ENCODE results near the gene DDX42. TPM values are rescaled to one million over a fixed set of nuclear protein-coding genes. Genes with fewer than 3 reads are reported as not detected.

Gene DDX42
- total RNA-seq, 1 experiment from 2014 or later, result 174 TPM

GRCh38 chr17:63741408-63742173 lies 32.4 kb upstream of the DDX42 start, which contains the start of gene STRADA (continued):
- TF ChIP-seq REST (IDR thresholded peaks at IDR 0.05; ENCODE audit: low read depth) (no peak), ELF1 (IDR thresholded peaks at IDR 0.05; ENCODE audit: borderline replicate concordance, low read depth) (peak; percentile 71), CBX3 (IDR thresholded peaks at IDR 0.05; ENCODE audit: low read depth) (no peak; the same call in 1 of the 2 replicates), EZH2phosphoT487 (IDR thresholded peaks at IDR 0.05; ENCODE audit: borderline replicate concordance) (no peak)

GRCh38 chr17:63751806-63752205 lies 22.2 kb upstream of the DDX42 start:
- CTCF ChIA-PET, result no interaction called here

More at GRCh38 chr17:63751806-63752205, 22.2 kb upstream of the DDX42 start:
- Histone ChIP-seq H3K9ac (ENCODE audit: low read length) (no peak overlapping the region), H3K27me3 (ENCODE audit: insufficient read depth, low read length) (no peaks in the 10 kb centered on the region), H3K9me2 (ENCODE audit: insufficient read depth) (no peaks in the 10 kb centered on the region), H3K27ac (ENCODE audit: low read depth, low read length) (no peak overlapping the region), H4K20me1 (ENCODE audit: insufficient read depth) (no peaks in the 10 kb centered on the region), H3K4me1 (ENCODE audit: control insufficient read depth in 1 of 2, insufficient read depth in 2 of 2, low read length in 2 of 2) (no peaks in the 10 kb centered on the region), H3K36me3 (ENCODE audit: control insufficient read depth in 1 of 2, insufficient read depth in 2 of 2, low read length in 2 of 2) (peaks cover 60 to 70% of the 10 kb centered on the region in 2 experiments), H3K79me2 (ENCODE audit: insufficient read depth, low read length) (no peaks in the 10 kb centered on the region), H3K9me3 (ENCODE audit: control insufficient read depth in 1 of 2, insufficient read depth in 1 of 2, low read depth in 1 of 2, low read length in 2 of 2) (no peaks in the 10 kb centered on the region), H2AFZ (ENCODE audit: low read depth, low read length, poor library complexity, severe bottlenecking) (no peak overlapping the region), H3K4me2 (ENCODE audit: low read length) (no peak overlapping the region), H3K4me3 (replicated peaks in 1 of 2; ENCODE audit: low read depth in 1 of 2, low read length in 2 of 2) (no peak overlapping the region)
- DNase-seq (ENCODE audit: low read depth, low spot score) (no peak), ATAC-seq (no peak)
- BruUV-seq (replicated peaks), result TSS peak; percentile 18
- intact Hi-C loops (cut with micrococcal nuclease), result no loop called here
- TF ChIP-seq ELF1 (IDR thresholded peaks at IDR 0.05; ENCODE audit: borderline replicate concordance, low read depth) (no peak), FOSL1 (IDR thresholded peaks at IDR 0.05; ENCODE audit: low read depth) (no peak), EGR1 (IDR thresholded peaks at IDR 0.05; ENCODE audit: low read depth) (no peak), SIN3A (IDR thresholded peaks at IDR 0.05; ENCODE audit: low read depth) (no peak), ZNF274 (IDR thresholded peaks at IDR 0.05; ENCODE audit: low read depth, low read length) (no peak), POLR2AphosphoS5 (IDR thresholded peaks at IDR 0.05; ENCODE audit: low read depth, low read length) (no peak), YY1 (IDR thresholded peaks at IDR 0.05; ENCODE audit: extremely low read depth, insufficient replicate concordance, low read depth, low read length) (no peak), ZBTB33 (IDR thresholded peaks at IDR 0.05; ENCODE audit: extremely low read depth, insufficient replicate concordance, low read length) (no peak)
- POLR2A ChIA-PET, result interaction anchor here (0.6 to 0.7 kb wide), 2 partner anchors 334 to 363 kb away, joined by 3 read pairs; no protein-coding TSS in a partner anchor
- RAD21 ChIA-PET (ENCODE audit: low non-redundant PET in 1 of 2, low total read pairs in 2 of 2, uncharacterized antibody in 2 of 2, unreplicated experiment in 2 of 2), result no interaction called here
